HepG2 (cell line): ENCODE data around the gene SCARF1. TPM values are rescaled to one million over a fixed set of nuclear protein-coding genes. Genes with fewer than 3 reads are reported as not detected.

Experiments used
- ARNT ChIP-seq: fragments of 450-650 bp; IDR thresholded peaks from 2 replicates; pipeline ENCODE4 v1.6.1; 2017
- FOXK1 ChIP-seq: sonication (generic); formaldehyde crosslinking; IDR thresholded peaks from 2 replicates; pipeline ENCODE4 v1.4.0; 2020; ENCODE audit warnings: low read depth, missing genetic modification reagents, borderline replicate concordance
- GABPB1 ChIP-seq: IDR thresholded peaks from 2 replicates; pipeline ENCODE4 v1.6.1; 2016; ENCODE audit warnings: mild to moderate bottlenecking, missing genetic modification reagents, moderate library complexity, missing compliant biosample characterization
- JUN ChIP-seq: sonication (generic); formaldehyde crosslinking; IDR thresholded peaks from 2 replicates; pipeline ENCODE4 v1.4.0; 2020; ENCODE audit warnings: mild to moderate bottlenecking, missing genetic modification reagents
- YY1 ChIP-seq: IDR thresholded peaks from 2 replicates; pipeline ENCODE4 v1.6.1; 2011; ENCODE audit warnings: low read length, low read depth, moderate library complexity, mild to moderate bottlenecking; ENCODE audit not compliant: insufficient read depth, insufficient replicate concordance
- ZFP1 ChIP-seq: IDR thresholded peaks from 2 replicates; pipeline ENCODE4 v1.6.1; 2016
- polyA plus RNA-seq, 8 experiments: library from polyadenylated mRNA; depleted of rRNA in 3 of 8; stranded (reverse) in 7 of 8; unstranded in 1 of 8; fragments of >200 nt; fragmentation: Illumina TruSeq in 4 of 8; extraction: Trizol in 4 of 8; gene quantifications; 2 replicates each; pipeline versions ENCODE4 v1.2.1 to v1.2.3, GENCODE V29; 2011 to 2016; ENCODE audit warnings: low read depth in 4 of 8, missing spikeins in 1 of 8, mixed read lengths in 1 of 8; ENCODE audit not compliant: insufficient read depth in 1 of 8
- total RNA-seq, 5 experiments: library from RNA; depleted of rRNA; stranded (reverse); fragments of >200 nt; fragmentation: Illumina TruSeq; extraction: Trizol; gene quantifications; 2 replicates each; pipeline ENCODE4 v1.2.3, GENCODE V29; 2016; ENCODE audit warnings: low read depth in 1 of 5
- TF ChIP-seq, protein P1 (sequence below): sonication (generic); formaldehyde crosslinking; IDR thresholded peaks from 2 replicates; pipeline ENCODE4 v1.4.0; 2020; ENCODE audit warnings: mild to moderate bottlenecking, missing genetic modification reagents
- TF ChIP-seq, protein P2 (sequence below): sonication (generic); formaldehyde crosslinking; conservative IDR thresholded peaks from 2 replicates; pipeline ENCODE4 v1.4.0; 2020; ENCODE audit warnings: missing genetic modification reagents
- TF ChIP-seq, protein P3 (sequence below): IDR thresholded peaks from 2 replicates; pipeline ENCODE4 v1.6.1; 2016
- TF ChIP-seq, protein P4 (sequence below): sonication (generic); formaldehyde crosslinking; IDR thresholded peaks from 2 replicates; pipeline ENCODE4 v1.9.0; 2021; ENCODE audit warnings: mild to moderate bottlenecking, missing genetic modification reagents
- TF ChIP-seq, protein P5 (sequence below): sonication (generic); formaldehyde crosslinking; IDR thresholded peaks from 2 replicates; pipeline ENCODE4 v1.4.0; 2020; ENCODE audit warnings: mild to moderate bottlenecking, missing genetic modification reagents
- TF ChIP-seq, protein P6 (sequence below): sonication (generic); formaldehyde crosslinking; IDR thresholded peaks from 2 replicates; pipeline ENCODE4 v1.5.1; 2020; ENCODE audit warnings: missing genetic modification reagents, mild to moderate bottlenecking, borderline replicate concordance

SCARF1 gene
- total and polyA plus RNA-seq, 2 of the 13 experiments (the other 11 are each of a cell fraction or from before 2014, with no cell fraction given), result 0.24 to 0.71 TPM

DNA sequence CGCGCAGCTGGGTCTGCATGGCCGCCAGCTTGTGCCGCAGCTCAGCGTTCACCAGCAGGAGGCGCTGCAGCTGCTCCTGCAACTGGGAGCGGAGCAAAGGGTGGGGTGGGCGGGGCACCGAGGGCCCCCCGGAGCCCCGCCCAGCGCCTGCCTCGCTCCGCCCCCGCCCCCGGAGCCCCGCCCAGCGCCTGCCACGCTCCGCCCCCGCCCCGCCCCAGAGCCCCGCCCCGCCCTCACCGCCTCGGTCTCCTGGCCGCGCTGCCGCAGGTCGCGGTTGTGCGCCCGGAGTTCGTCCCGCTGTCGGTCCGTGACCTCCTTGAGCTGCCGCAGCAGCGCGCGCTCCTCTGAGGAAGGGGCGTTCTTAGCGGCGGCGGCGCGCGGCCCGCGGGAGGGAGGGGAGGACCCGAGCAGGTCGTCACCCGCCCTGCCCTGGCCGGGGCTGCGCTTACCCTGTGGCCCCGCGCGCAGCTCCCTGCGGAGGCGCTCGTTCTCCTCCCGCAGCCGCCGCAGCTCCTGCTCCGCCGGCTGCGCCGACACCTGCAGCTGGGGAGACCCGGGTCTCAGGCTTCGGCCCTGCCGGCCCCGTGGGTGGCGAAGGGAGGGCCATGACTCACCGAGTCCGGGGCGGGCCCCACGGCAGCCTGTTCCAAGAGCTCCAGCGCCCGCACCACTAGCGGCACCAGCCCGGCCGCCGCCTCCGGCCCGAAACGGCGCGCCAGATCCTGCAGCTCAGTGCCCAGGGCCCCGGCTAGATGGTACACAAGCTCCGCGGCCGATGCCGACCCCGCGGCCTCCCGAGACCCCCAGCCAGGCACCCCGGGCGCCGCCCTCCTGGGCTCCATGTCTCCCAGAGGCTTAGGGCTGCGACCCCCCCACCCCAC, 3.7 kb upstream of the SCARF1 start (continued):
- TF ChIP-seq YY1 (peak; percentile 90), FOXK1 (CRISPR knock-in tag) (no peak; the same call in 1 of the 2 replicates), ZFP1 (CRISPR knock-in tag) (no peak), ARNT (no peak), GABPB1 (peak; percentile 50), JUN (CRISPR knock-in tag) (no peak)
- TF ChIP-seq, protein P1, sequence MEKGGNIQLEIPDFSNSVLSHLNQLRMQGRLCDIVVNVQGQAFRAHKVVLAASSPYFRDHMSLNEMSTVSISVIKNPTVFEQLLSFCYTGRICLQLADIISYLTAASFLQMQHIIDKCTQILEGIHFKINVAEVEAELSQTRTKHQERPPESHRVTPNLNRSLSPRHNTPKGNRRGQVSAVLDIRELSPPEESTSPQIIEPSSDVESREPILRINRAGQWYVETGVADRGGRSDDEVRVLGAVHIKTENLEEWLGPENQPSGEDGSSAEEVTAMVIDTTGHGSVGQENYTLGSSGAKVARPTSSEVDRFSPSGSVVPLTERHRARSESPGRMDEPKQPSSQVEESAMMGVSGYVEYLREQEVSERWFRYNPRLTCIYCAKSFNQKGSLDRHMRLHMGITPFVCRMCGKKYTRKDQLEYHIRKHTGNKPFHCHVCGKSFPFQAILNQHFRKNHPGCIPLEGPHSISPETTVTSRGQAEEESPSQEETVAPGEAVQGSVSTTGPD (CRISPR knock-in tag), result no peak
- TF ChIP-seq, protein P2, sequence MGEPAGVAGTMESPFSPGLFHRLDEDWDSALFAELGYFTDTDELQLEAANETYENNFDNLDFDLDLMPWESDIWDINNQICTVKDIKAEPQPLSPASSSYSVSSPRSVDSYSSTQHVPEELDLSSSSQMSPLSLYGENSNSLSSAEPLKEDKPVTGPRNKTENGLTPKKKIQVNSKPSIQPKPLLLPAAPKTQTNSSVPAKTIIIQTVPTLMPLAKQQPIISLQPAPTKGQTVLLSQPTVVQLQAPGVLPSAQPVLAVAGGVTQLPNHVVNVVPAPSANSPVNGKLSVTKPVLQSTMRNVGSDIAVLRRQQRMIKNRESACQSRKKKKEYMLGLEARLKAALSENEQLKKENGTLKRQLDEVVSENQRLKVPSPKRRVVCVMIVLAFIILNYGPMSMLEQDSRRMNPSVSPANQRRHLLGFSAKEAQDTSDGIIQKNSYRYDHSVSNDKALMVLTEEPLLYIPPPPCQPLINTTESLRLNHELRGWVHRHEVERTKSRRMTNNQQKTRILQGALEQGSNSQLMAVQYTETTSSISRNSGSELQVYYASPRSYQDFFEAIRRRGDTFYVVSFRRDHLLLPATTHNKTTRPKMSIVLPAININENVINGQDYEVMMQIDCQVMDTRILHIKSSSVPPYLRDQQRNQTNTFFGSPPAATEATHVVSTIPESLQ, result no peak
- TF ChIP-seq, protein P3, sequence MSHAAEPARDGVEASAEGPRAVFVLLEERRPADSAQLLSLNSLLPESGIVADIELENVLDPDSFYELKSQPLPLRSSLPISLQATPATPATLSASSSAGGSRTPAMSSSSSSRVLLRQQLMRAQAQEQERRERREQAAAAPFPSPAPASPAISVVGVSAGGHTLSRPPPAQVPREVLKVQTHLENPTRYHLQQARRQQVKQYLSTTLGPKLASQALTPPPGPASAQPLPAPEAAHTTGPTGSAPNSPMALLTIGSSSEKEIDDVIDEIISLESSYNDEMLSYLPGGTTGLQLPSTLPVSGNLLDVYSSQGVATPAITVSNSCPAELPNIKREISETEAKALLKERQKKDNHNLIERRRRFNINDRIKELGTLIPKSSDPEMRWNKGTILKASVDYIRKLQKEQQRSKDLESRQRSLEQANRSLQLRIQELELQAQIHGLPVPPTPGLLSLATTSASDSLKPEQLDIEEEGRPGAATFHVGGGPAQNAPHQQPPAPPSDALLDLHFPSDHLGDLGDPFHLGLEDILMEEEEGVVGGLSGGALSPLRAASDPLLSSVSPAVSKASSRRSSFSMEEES (CRISPR knock-in tag), result 0 out of 2 replicates have a peak, but pooled peaks have one; percentile 6
- TF ChIP-seq, protein P4, sequence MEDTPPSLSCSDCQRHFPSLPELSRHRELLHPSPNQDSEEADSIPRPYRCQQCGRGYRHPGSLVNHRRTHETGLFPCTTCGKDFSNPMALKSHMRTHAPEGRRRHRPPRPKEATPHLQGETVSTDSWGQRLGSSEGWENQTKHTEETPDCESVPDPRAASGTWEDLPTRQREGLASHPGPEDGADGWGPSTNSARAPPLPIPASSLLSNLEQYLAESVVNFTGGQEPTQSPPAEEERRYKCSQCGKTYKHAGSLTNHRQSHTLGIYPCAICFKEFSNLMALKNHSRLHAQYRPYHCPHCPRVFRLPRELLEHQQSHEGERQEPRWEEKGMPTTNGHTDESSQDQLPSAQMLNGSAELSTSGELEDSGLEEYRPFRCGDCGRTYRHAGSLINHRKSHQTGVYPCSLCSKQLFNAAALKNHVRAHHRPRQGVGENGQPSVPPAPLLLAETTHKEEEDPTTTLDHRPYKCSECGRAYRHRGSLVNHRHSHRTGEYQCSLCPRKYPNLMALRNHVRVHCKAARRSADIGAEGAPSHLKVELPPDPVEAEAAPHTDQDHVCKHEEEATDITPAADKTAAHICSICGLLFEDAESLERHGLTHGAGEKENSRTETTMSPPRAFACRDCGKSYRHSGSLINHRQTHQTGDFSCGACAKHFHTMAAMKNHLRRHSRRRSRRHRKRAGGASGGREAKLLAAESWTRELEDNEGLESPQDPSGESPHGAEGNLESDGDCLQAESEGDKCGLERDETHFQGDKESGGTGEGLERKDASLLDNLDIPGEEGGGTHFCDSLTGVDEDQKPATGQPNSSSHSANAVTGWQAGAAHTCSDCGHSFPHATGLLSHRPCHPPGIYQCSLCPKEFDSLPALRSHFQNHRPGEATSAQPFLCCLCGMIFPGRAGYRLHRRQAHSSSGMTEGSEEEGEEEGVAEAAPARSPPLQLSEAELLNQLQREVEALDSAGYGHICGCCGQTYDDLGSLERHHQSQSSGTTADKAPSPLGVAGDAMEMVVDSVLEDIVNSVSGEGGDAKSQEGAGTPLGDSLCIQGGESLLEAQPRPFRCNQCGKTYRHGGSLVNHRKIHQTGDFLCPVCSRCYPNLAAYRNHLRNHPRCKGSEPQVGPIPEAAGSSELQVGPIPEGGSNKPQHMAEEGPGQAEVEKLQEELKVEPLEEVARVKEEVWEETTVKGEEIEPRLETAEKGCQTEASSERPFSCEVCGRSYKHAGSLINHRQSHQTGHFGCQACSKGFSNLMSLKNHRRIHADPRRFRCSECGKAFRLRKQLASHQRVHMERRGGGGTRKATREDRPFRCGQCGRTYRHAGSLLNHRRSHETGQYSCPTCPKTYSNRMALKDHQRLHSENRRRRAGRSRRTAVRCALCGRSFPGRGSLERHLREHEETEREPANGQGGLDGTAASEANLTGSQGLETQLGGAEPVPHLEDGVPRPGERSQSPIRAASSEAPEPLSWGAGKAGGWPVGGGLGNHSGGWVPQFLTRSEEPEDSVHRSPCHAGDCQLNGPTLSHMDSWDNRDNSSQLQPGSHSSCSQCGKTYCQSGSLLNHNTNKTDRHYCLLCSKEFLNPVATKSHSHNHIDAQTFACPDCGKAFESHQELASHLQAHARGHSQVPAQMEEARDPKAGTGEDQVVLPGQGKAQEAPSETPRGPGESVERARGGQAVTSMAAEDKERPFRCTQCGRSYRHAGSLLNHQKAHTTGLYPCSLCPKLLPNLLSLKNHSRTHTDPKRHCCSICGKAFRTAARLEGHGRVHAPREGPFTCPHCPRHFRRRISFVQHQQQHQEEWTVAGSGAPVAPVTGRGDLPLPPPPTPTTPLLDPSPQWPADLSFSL (CRISPR knock-in tag), result 0 out of 2 replicates have a peak, but pooled peaks have one; percentile 40
- TF ChIP-seq, protein P5, sequence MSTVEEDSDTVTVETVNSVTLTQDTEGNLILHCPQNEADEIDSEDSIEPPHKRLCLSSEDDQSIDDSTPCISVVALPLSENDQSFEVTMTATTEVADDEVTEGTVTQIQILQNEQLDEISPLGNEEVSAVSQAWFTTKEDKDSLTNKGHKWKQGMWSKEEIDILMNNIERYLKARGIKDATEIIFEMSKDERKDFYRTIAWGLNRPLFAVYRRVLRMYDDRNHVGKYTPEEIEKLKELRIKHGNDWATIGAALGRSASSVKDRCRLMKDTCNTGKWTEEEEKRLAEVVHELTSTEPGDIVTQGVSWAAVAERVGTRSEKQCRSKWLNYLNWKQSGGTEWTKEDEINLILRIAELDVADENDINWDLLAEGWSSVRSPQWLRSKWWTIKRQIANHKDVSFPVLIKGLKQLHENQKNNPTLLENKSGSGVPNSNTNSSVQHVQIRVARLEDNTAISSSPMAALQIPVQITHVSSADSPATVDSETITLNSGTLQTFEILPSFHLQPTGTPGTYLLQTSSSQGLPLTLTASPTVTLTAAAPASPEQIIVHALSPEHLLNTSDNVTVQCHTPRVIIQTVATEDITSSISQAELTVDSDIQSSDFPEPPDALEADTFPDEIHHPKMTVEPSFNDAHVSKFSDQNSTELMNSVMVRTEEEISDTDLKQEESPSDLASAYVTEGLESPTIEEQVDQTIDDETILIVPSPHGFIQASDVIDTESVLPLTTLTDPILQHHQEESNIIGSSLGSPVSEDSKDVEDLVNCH (CRISPR knock-in tag), result 0 out of 2 replicates have a peak, but pooled peaks have one; percentile 61
- TF ChIP-seq, protein P6, sequence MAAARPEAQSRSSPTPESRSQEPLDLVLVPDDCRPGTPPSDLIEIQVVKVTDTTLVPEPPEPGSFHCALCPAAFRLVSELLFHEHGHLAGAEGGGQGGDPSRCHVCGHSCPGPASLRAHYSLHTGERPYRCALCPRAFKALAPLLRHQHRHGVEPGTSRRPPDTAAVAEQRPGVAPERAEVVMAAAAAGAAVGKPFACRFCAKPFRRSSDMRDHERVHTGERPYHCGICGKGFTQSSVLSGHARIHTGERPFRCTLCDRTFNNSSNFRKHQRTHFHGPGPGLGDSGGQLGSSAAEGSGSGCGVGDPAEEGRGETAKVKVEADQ (CRISPR knock-in tag), result no peak
